ENCODE measurements around the gene GLCCI1. TPM values are rescaled to one million over a fixed set of nuclear protein-coding genes. Genes with fewer than 3 reads are reported as not detected.
A peak's percentile ranks its signal among the peaks of the same experiment; 100 is the strongest.

Gene GLCCI1
- total and polyA plus RNA-seq, 2 donors (not counting 3 experiments of a cell fraction or from before 2014, with no cell fraction given): 2.3 to 5.6 TPM

GRCh38 chr7:8014399-8014798, 45.8 kb downstream of the GLCCI1 start:
- no peak for FAIRE-seq
- intact Hi-C loops (cut with micrococcal nuclease): no loop called here
- ChIA-PET CTCF (interaction anchor here (1.3 kb wide), 1 partner anchor 333 kb away, joined by 4 read pairs; no protein-coding TSS in a partner anchor), POLR2A (no interaction called here)
- H2AFZ ChIP-seq (ENCODE audit: low read depth, low read length): no peak overlapping the region
- no peaks in the 10 kb centered on the region for H3K79me2 ChIP-seq (ENCODE audit: control insufficient read depth, insufficient read depth, low read length)
- peak; percentile 6 for DNase-seq (ENCODE audit: low read depth, low spot score)
- H3K4me1 ChIP-seq (ENCODE audit: control insufficient read depth, extremely low read depth, insufficient read depth, low read length): peaks cover 5% of the 10 kb centered on the region
- H3K9me1 ChIP-seq (replicated peaks; ENCODE audit: control insufficient read depth, extremely low read depth, insufficient read depth, low read length): no peaks in the 10 kb centered on the region
- no peak overlapping the region for H3K4me2 ChIP-seq (ENCODE audit: insufficient read depth, low read length)
- H3K9ac ChIP-seq (replicated peaks; ENCODE audit: extremely low read depth, insufficient read depth, low read length): no peak overlapping the region
- TF ChIP-seq MYC (IDR thresholded peaks at IDR 0.05; ENCODE audit: low read depth, low read length): no peak
- TF ChIP-seq EZH2 (IDR thresholded peaks at IDR 0.05; ENCODE audit: borderline replicate concordance, low read depth, low read length, severe bottlenecking): no peak
- TF ChIP-seq POLR2AphosphoS5 (IDR thresholded peaks at IDR 0.05; ENCODE audit: insufficient read depth, low read depth, low read length): no peak
- TF ChIP-seq POLR2A (IDR thresholded peaks at IDR 0.05; ENCODE audit: low read depth, low read length): no peak
- no peak for TF ChIP-seq FOS (IDR thresholded peaks at IDR 0.05; ENCODE audit: borderline replicate concordance, insufficient read depth, low read length)
- no TSS peak for BruUV-seq (replicated peaks)
- H4K20me1 ChIP-seq (replicated peaks; ENCODE audit: control insufficient read depth, extremely low read depth, insufficient read depth, low read length): no peaks in the 10 kb centered on the region
- no peak overlapping the region for H3K4me3 ChIP-seq (replicated peaks in 1 of 3; ENCODE audit: insufficient read depth in 1 of 3, low read depth in 1 of 3, low read length in 3 of 3)
- dilution Hi-C loops (cut with MboI; ENCODE audit: extremely low pct_ligation_motif_present, low sequenced_read_pairs): no loop called here
- no peaks in the 10 kb centered on the region for H3K27me3 ChIP-seq (ENCODE audit: control insufficient read depth in 2 of 2, insufficient read depth in 2 of 2, low read length in 2 of 2)
- H3K9me3 ChIP-seq (replicated peaks; ENCODE audit: control insufficient read depth, insufficient read depth, low read length): no peaks in the 10 kb centered on the region
- H3K36me3 ChIP-seq (ENCODE audit: control insufficient read depth in 2 of 2, extremely low read depth in 1 of 2, insufficient read depth in 2 of 2, low read length in 2 of 2): no peaks in the 10 kb centered on the region
- H3K27ac ChIP-seq (ENCODE audit: insufficient read depth, low read depth, low read length): no peak overlapping the region

GRCh38 chr7:8015100-8015745, 46.6 kb downstream of the GLCCI1 start:
- H3K9ac ChIP-seq (replicated peaks; ENCODE audit: extremely low read depth, insufficient read depth, low read length): no peak overlapping the region
- H2AFZ ChIP-seq (ENCODE audit: low read depth, low read length): no peak overlapping the region
- intact Hi-C loops (cut with micrococcal nuclease): no loop called here
- no peaks in the 10 kb centered on the region for H3K79me2 ChIP-seq (ENCODE audit: control insufficient read depth, insufficient read depth, low read length)
- dilution Hi-C loops (cut with MboI; ENCODE audit: extremely low pct_ligation_motif_present, low sequenced_read_pairs): no loop called here
- ChIA-PET POLR2A (no interaction called here), CTCF (interaction anchor here (1.0 to 1.3 kb wide), 2 partner anchors 45 to 334 kb away, joined by 4 read pairs; no protein-coding TSS in a partner anchor)
- FAIRE-seq (peak; percentile 18), DNase-seq (ENCODE audit: low read depth, low spot score) (peak; percentile 38)
- H4K20me1 ChIP-seq (replicated peaks; ENCODE audit: control insufficient read depth, extremely low read depth, insufficient read depth, low read length): no peaks in the 10 kb centered on the region
- BruUV-seq (replicated peaks): no TSS peak
- H3K4me2 ChIP-seq (ENCODE audit: insufficient read depth, low read length): no peak overlapping the region
- H3K4me1 ChIP-seq (ENCODE audit: control insufficient read depth, extremely low read depth, insufficient read depth, low read length): peaks cover 5% of the 10 kb centered on the region
- H3K4me3 ChIP-seq (replicated peaks in 1 of 3; ENCODE audit: insufficient read depth in 1 of 3, low read depth in 1 of 3, low read length in 3 of 3): no peak overlapping the region
- H3K36me3 ChIP-seq (ENCODE audit: control insufficient read depth in 2 of 2, extremely low read depth in 1 of 2, insufficient read depth in 2 of 2, low read length in 2 of 2): no peaks in the 10 kb centered on the region
- H3K27me3 ChIP-seq (ENCODE audit: control insufficient read depth in 2 of 2, insufficient read depth in 2 of 2, low read length in 2 of 2): no peaks in the 10 kb centered on the region
- no peak overlapping the region for H3K27ac ChIP-seq (ENCODE audit: insufficient read depth, low read depth, low read length)
- H3K9me3 ChIP-seq (replicated peaks; ENCODE audit: control insufficient read depth, insufficient read depth, low read length): no peaks in the 10 kb centered on the region
- TF ChIP-seq CTCF (IDR thresholded peaks at IDR 0.05; ENCODE audit: extremely low read depth in 1 of 2, insufficient read depth in 1 of 2, low read depth in 1 of 2, low read length in 2 of 2) (no peak), GATA2 (IDR thresholded peaks at IDR 0.05; ENCODE audit: insufficient read depth, insufficient read length, low read depth, low read length) (peak; percentile 52)
- no peaks in the 10 kb centered on the region for H3K9me1 ChIP-seq (replicated peaks; ENCODE audit: control insufficient read depth, extremely low read depth, insufficient read depth, low read length)
